WERI-Rb-1 (cell line): ENCODE data around the gene DNMT3B.

ENCODE experiments used
- DNase-seq: peaks from one replicate; pipeline ENCODE4 v3.0.0-alpha.2; 2020
- H3K27ac ChIP-seq: fragments of 250-450 bp; sonication (Bioruptor Pico); 2 replicates; pipeline ENCODE4 v1.5.1; 2020; ENCODE audit warnings: mild to moderate bottlenecking, moderate library complexity
- H3K27me3 ChIP-seq: fragments of 250-450 bp; sonication (Bioruptor Pico); 2 replicates; pipeline ENCODE4 v1.5.1; 2021; ENCODE audit warnings: mild to moderate bottlenecking, low read depth, moderate library complexity; ENCODE audit not compliant: insufficient read depth, severe bottlenecking
- H3K36me3 ChIP-seq: fragments of 250-450 bp; sonication (Bioruptor Pico); 2 replicates; pipeline ENCODE4 v1.5.1; 2020; ENCODE audit warnings: mild to moderate bottlenecking, moderate library complexity
- H3K4me3 ChIP-seq: 2 replicates; pipeline ENCODE4 v1.5.1; 2011; ENCODE audit warnings: low read depth, mild to moderate bottlenecking, control low read depth, low read length
- H3K9me3 ChIP-seq: fragments of 250-450 bp; sonication (Bioruptor Pico); 2 replicates; pipeline ENCODE4 v1.5.1; 2021; ENCODE audit warnings: mild to moderate bottlenecking, moderate library complexity; ENCODE audit not compliant: severe bottlenecking
- CTCF ChIP-seq: IDR thresholded peaks from 2 replicates; pipeline ENCODE4 v1.5.1; 2011; ENCODE audit warnings: low read depth, mild to moderate bottlenecking, control low read depth, inconsistent platforms, low read length

DNMT3B gene

GRCh38 chr20:32767418-32768198, 5.4 kb downstream of the DNMT3B start:
- H3K36me3 ChIP-seq: no peaks in the 10 kb centered on the region
- DNase-seq: no peak
- no peak overlapping the region for H3K27ac ChIP-seq
- no peaks in the 10 kb centered on the region for H3K27me3 ChIP-seq
- H3K4me3 ChIP-seq: no peak overlapping the region
- TF ChIP-seq CTCF: no peak
- H3K9me3 ChIP-seq: no peaks in the 10 kb centered on the region

DNA sequence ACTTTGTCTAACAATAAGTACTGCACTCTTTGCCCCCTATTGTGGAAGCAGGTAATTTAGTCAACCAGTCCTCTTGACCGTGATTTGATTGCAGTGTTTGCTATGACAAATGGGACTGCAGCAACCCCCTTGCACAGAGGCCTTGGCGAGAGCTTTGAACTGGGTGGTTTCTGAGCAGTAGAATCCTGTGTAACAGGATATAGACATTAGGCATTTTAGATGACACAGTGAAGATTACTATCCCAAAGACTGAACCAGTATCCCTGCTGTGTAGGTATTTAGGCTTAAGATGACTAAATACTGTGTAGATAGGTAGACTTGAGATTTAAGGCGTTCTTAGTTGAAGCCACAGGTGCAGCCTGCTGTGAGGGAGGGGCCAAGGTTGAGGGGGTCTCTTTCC, 9.9 kb downstream of the DNMT3B start:
- Histone ChIP-seq H3K4me3 (no peak overlapping the region), H3K9me3 (no peaks in the 10 kb centered on the region), H3K36me3 (no peaks in the 10 kb centered on the region), H3K27me3 (no peaks in the 10 kb centered on the region), H3K27ac (no peak overlapping the region)
- no peak for TF ChIP-seq CTCF
- no peak for DNase-seq

GRCh38 chr20:32773223-32773622, 11.0 kb downstream of the DNMT3B start:
- no peak for DNase-seq
- Histone ChIP-seq H3K36me3 (no peaks in the 10 kb centered on the region), H3K9me3 (no peaks in the 10 kb centered on the region), H3K4me3 (no peak overlapping the region), H3K27me3 (no peaks in the 10 kb centered on the region), H3K27ac (no peak overlapping the region)
- TF ChIP-seq CTCF: no peak

DNA sequence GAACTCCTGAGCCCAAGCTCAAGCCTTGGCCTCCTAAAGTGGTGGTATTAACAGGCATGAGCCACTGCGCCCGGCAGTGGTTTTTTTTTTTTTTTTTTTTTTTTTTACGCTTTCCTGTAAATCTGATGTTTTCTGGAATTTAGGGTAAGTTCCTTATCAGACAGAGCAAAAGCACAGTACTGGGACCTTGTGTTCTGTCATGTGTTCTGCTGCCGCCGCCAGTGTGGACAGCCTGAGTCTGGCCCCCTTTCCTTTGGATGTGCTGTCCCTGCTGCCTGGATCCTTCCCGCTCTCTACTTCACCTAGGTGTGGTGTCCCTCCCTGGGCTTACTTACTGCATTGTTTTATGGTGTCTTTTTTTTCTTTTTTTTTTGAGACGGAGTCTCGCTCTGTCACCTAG, 11.7 kb downstream of the DNMT3B start:
- no peak overlapping the region for H3K4me3 ChIP-seq
- H3K36me3 ChIP-seq: no peaks in the 10 kb centered on the region; the same call in 1 of the 2 replicates
- no peak for DNase-seq
- no peak overlapping the region for H3K27ac ChIP-seq
- H3K27me3 ChIP-seq: no peaks in the 10 kb centered on the region
- TF ChIP-seq CTCF: no peak
- H3K9me3 ChIP-seq: no peaks in the 10 kb centered on the region

GRCh38 chr20:32775336-32775991, 13.3 kb downstream of the DNMT3B start:
- Histone ChIP-seq H3K9me3 (no peaks in the 10 kb centered on the region), H3K27me3 (no peaks in the 10 kb centered on the region), H3K4me3 (no peak overlapping the region), H3K27ac (no peak overlapping the region), H3K36me3 (no peaks in the 10 kb centered on the region; the same call in 1 of the 2 replicates)
- TF ChIP-seq CTCF: no peak
- DNase-seq: no peak
